ENCODE data around the gene E2F3.
A peak's percentile ranks its signal among the peaks of the same experiment; 100 is the strongest.
"Not testable (repeated sequence)": the region's sequence is repeated elsewhere in the genome, so short reads cannot be mapped to it uniquely, and the experiment has no call there.

The E2F3 gene

DNA sequence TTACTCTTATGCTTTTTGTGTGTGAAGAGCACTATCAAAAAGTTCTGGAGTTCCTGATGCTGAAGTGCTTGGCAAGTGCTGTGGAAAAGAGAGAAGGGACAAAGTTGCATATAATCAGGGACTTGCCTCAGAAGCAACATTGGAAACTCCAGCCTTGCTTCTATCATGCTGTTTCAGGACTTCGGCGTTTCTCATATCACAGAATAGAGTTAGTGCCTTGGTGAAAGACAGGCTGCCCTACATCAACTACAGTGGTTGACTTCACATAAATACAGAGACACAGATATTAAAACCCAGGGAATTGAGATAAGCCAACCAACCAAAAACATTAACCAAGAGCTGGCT, 96.3 kb downstream of the E2F3 start:
- TF ChIP-seq, protein P1, sequence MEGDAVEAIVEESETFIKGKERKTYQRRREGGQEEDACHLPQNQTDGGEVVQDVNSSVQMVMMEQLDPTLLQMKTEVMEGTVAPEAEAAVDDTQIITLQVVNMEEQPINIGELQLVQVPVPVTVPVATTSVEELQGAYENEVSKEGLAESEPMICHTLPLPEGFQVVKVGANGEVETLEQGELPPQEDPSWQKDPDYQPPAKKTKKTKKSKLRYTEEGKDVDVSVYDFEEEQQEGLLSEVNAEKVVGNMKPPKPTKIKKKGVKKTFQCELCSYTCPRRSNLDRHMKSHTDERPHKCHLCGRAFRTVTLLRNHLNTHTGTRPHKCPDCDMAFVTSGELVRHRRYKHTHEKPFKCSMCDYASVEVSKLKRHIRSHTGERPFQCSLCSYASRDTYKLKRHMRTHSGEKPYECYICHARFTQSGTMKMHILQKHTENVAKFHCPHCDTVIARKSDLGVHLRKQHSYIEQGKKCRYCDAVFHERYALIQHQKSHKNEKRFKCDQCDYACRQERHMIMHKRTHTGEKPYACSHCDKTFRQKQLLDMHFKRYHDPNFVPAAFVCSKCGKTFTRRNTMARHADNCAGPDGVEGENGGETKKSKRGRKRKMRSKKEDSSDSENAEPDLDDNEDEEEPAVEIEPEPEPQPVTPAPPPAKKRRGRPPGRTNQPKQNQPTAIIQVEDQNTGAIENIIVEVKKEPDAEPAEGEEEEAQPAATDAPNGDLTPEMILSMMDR (IDR thresholded peaks at IDR 0.05; ENCODE audit: control extremely low read depth, extremely low read depth, low read depth, missing control alignments) = no peak
- DNase-seq (ENCODE audit: extremely low spot score) = no peak
- ChIA-PET CTCF (interaction anchor here (0.7 kb wide), 1 partner anchor 9 kb away, joined by 5 read pairs; no protein-coding TSS in a partner anchor), POLR2A (no interaction called here)

DNA sequence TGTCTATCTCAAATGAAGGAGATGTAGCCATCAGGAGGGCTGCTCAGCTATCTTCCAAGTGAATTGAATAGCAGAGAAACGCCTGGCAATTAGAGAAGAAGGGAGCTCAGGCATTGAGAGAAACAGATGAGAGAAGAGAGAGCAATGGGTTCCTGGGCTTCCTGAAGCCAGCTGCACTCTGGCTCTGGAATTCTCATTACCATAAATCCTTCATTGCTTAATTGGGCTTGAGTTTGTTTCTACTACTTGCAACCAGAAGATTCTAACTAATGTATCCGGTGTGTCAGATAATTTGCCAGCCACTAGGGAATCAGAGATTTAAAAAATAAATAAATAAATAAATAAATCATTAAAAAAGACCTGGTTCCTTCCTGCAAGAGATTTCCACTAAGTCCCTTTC, 107.5 kb downstream of the E2F3 start:
- ChIA-PET POLR2A (no interaction called here), CTCF (interaction anchor here (2.1 kb wide), 1 partner anchor 19 kb away, joined by 5 read pairs; no protein-coding TSS in a partner anchor)
- no peak for DNase-seq (ENCODE audit: extremely low spot score)
- TF ChIP-seq, protein P1 (IDR thresholded peaks at IDR 0.05; ENCODE audit: control extremely low read depth, extremely low read depth, low read depth, missing control alignments) = no peak

DNA sequence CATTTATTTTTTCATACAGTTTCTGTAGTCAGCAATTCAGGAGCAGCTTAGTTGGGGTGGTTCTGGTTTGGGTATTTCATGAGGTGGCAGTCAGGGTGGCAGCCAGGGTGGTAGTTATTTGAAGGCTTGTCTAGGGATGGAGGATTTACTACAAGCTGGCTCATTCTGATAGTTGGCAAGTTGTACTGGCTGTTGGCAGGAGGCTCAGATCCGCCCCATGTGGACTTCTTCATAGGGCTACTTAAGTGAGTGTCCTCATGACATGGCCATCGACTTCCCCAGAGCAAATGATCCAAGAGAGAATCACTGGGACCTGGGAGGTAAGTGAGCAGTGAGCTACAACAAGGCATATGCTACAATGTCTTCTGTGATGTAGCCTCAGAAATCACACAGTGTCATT, 110.2 kb downstream of the E2F3 start:
- DNase-seq (ENCODE audit: extremely low spot score) = no peak
- CTCF ChIA-PET = interaction anchor here (1.0 to 1.7 kb wide), 4 partner anchors 11 to 107 kb away, joined by 3 to 6 read pairs (median 4); no protein-coding TSS in a partner anchor
- POLR2A ChIA-PET = no interaction called here
- TF ChIP-seq, protein P1 (IDR thresholded peaks at IDR 0.05; ENCODE audit: control extremely low read depth, extremely low read depth, low read depth, missing control alignments) = no peak

DNA sequence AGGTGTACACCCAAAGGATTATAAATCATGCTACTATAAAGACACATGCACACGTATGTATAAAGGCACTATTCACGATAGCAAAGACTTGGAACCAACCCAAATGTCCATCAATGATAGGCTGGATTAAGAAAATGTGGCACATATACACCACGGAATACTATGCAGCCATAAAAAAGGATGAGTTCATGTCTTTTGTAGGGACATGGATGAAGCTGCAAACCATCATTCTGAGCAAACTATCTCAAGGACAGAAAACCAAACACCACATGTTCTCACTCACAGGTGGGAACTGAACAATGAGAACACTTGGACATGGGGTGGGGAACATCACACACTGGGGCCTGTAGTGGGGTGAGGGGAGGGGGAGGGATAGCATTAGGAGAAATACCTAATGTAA, 123.5 kb downstream of the E2F3 start:
- POLR2A ChIA-PET; CTCF ChIA-PET; DNase-seq (ENCODE audit: extremely low spot score): not testable (repeated sequence)

DNA sequence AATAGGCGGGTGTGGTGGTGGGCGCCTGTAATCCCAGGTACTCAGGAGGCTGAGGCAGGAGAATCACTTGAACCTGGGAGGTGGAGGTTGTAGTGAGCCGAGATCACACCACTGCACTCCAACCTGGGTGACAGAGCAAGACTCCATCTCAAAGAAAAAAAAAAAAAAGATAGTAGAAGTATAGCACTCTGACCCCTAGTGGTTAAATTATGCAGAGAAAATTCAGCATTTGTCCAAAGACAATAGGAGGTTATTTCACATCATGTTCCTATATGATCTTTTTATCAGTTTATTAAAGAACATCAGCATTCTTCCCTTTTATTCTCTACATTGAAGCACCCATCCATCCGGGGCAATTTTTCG, 127.4 kb downstream of the E2F3 start:
- peak; percentile 31 for DNase-seq (ENCODE audit: extremely low spot score)
- POLR2A ChIA-PET = not testable (repeated sequence)
- TF ChIP-seq, protein P1 (IDR thresholded peaks at IDR 0.05; ENCODE audit: control extremely low read depth, extremely low read depth, low read depth, missing control alignments) = peak; percentile 48
- CTCF ChIA-PET = interaction anchor here (1.0 to 2.7 kb wide), 18 partner anchors 10 to 436 kb away, joined by 3 to 41 read pairs (median 8); no protein-coding TSS in a partner anchor

DNA sequence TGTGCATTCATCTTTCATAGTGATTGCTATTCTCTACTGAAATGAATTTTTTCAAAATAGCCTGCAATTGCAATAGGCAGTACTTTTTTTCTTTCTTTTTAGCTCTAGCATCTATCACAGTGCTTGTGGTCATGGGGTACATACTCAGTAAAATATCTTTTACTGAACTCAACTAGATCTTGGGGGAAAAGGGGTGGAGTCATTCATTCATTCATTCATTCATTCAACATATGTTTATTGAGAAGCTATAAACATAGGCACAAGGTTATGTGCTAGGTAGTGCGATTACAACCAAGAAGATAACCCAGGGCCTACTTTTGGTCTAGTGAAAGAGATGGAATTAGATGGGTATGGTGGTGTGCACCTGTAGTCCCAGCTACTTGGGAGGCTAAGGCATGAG, 131.2 kb downstream of the E2F3 start:
- ChIA-PET POLR2A (interaction anchor here (1.0 kb wide), 1 partner anchor 320 kb away, joined by 3 read pairs; no protein-coding TSS in a partner anchor), CTCF (interaction anchor here (0.6 to 1.3 kb wide), 3 partner anchors 123 to 247 kb away, joined by 3 to 4 read pairs (median 3); no protein-coding TSS in a partner anchor)
- TF ChIP-seq, protein P1 (IDR thresholded peaks at IDR 0.05; ENCODE audit: control extremely low read depth, extremely low read depth, low read depth, missing control alignments) = no peak
- DNase-seq (ENCODE audit: extremely low spot score) = no peak

DNA sequence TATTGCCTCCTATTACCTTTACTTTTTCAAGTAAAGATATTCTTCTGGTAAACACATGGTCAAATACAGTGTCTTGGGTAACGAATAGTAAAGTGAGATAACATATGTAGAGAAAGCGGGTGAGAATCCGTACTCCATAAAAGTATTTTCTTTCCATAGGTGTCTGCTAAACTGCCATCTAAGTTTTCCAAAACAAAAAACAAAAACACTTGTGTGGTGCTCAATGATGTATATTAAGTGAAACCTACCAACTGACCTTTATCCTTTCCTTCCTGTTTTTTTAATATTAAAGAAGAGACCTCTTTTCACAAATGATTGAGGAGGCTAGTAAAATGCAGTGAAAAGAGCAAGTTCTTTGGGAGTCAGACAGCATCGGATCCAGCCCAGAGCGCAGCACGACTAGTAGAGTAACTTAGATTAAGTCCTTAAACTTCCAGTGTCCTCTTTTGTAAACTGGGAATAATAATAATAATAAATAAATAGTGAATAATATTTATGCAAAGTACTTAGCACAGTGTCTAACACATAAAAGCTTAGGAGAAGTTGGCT, 132.1 kb downstream of the E2F3 start:
- ChIA-PET POLR2A (interaction anchor here (0.6 to 1.0 kb wide), 2 partner anchors 321 to 322 kb away, joined by 3 read pairs; partner anchors contain the start of gene MBOAT1), CTCF (interaction anchor here (1.3 to 1.6 kb wide), 4 partner anchors 128 to 245 kb away, joined by 3 to 4 read pairs (median 4); no protein-coding TSS in a partner anchor)
- TF ChIP-seq, protein P1 (IDR thresholded peaks at IDR 0.05; ENCODE audit: control extremely low read depth, extremely low read depth, low read depth, missing control alignments) = no peak
- DNase-seq (ENCODE audit: extremely low spot score) = no peak

Data from GM10248 (cell line).